Measurements from ENCODE around the gene TMEM150C.

Gene TMEM150C

GRCh38 chr4:82610041-82610440 lies 48.3 kb upstream of the TMEM150C start (continued):
- TF ChIP-seq ARNTL (CRISPR knock-in tag; IDR thresholded peaks at IDR 0.05; ENCODE audit: borderline replicate concordance, low read depth): no peak
- TF ChIP-seq RARB (CRISPR knock-in tag; IDR thresholded peaks at IDR 0.05): no peak
- no peak for TF ChIP-seq CREB5 (CRISPR knock-in tag; IDR thresholded peaks at IDR 0.05; ENCODE audit: low read depth)
- no peak for TF ChIP-seq CSDC2 (CRISPR knock-in tag; IDR thresholded peaks at IDR 0.05)

GRCh38 chr4:82606622-82607021 lies 44.8 kb upstream of the TMEM150C start:
- no peak for TF ChIP-seq TCF4 (CRISPR knock-in tag; IDR thresholded peaks at IDR 0.05; ENCODE audit: borderline replicate concordance)
- TF ChIP-seq SNAI2 (CRISPR knock-in tag; IDR thresholded peaks at IDR 0.05): no peak
- TF ChIP-seq RARB (CRISPR knock-in tag; IDR thresholded peaks at IDR 0.05): no peak
- TF ChIP-seq TOX (CRISPR knock-in tag; IDR thresholded peaks at IDR 0.05; ENCODE audit: borderline replicate concordance): no peak
- no peak for TF ChIP-seq ESRRG (CRISPR knock-in tag; IDR thresholded peaks at IDR 0.05)
- no peak for TF ChIP-seq ARNTL (CRISPR knock-in tag; IDR thresholded peaks at IDR 0.05; ENCODE audit: borderline replicate concordance, low read depth)
- TF ChIP-seq ISL1 (CRISPR knock-in tag; IDR thresholded peaks at IDR 0.05): no peak
- no peak for TF ChIP-seq TSHZ2 (CRISPR knock-in tag; IDR thresholded peaks at IDR 0.05)
- no peak for TF ChIP-seq POU6F1 (CRISPR knock-in tag; IDR thresholded peaks at IDR 0.05; ENCODE audit: borderline replicate concordance, low read depth)
- TF ChIP-seq ZNF8 (CRISPR knock-in tag; IDR thresholded peaks at IDR 0.05): no peak
- TF ChIP-seq PPARA (CRISPR knock-in tag; IDR thresholded peaks at IDR 0.05; ENCODE audit: borderline replicate concordance): no peak
- no peak for TF ChIP-seq CSDC2 (CRISPR knock-in tag; IDR thresholded peaks at IDR 0.05)
- no peak for TF ChIP-seq BACH2 (CRISPR knock-in tag; IDR thresholded peaks at IDR 0.05; ENCODE audit: borderline replicate concordance)
- TF ChIP-seq OSR1 (CRISPR knock-in tag; IDR thresholded peaks at IDR 0.05): no peak
- TF ChIP-seq ZFP3 (CRISPR knock-in tag; IDR thresholded peaks at IDR 0.05): no peak
- TF ChIP-seq CREB5 (CRISPR knock-in tag; IDR thresholded peaks at IDR 0.05; ENCODE audit: low read depth): no peak
- no peak for TF ChIP-seq PATZ1 (CRISPR knock-in tag; IDR thresholded peaks at IDR 0.05; ENCODE audit: borderline replicate concordance)
- no peak for TF ChIP-seq ZNF565 (CRISPR knock-in tag; conservative IDR thresholded peaks at IDR 0.05; ENCODE audit: low read depth)
- ATAC-seq: no peak

GRCh38 chr4:82604522-82604921 lies 42.7 kb upstream of the TMEM150C start:
- no peak for ATAC-seq
- no peak for TF ChIP-seq ARNTL (CRISPR knock-in tag; IDR thresholded peaks at IDR 0.05; ENCODE audit: borderline replicate concordance, low read depth)
- no peak for TF ChIP-seq GLIS3 (CRISPR knock-in tag; IDR thresholded peaks at IDR 0.05)
- TF ChIP-seq ZFP30 (CRISPR knock-in tag; IDR thresholded peaks at IDR 0.05): no peak
- TF ChIP-seq TCF4 (CRISPR knock-in tag; IDR thresholded peaks at IDR 0.05; ENCODE audit: borderline replicate concordance): no peak
- no peak for TF ChIP-seq ZC3H10 (CRISPR knock-in tag; IDR thresholded peaks at IDR 0.05)
- TF ChIP-seq PATZ1 (CRISPR knock-in tag; IDR thresholded peaks at IDR 0.05; ENCODE audit: borderline replicate concordance): no peak
- TF ChIP-seq CREB5 (CRISPR knock-in tag; IDR thresholded peaks at IDR 0.05; ENCODE audit: low read depth): no peak
